ENCODE measurements around the gene SLC4A7. TPM values are rescaled to one million over a fixed set of nuclear protein-coding genes. Genes with fewer than 3 reads are reported as not detected.

Gene SLC4A7
- total and polyA plus RNA-seq, 10 of the 15 experiments (the other 5 are each of a cell fraction or from before 2014, with no cell fraction given), result 4.4 to 41.4 (median 18.3) TPM

DNA sequence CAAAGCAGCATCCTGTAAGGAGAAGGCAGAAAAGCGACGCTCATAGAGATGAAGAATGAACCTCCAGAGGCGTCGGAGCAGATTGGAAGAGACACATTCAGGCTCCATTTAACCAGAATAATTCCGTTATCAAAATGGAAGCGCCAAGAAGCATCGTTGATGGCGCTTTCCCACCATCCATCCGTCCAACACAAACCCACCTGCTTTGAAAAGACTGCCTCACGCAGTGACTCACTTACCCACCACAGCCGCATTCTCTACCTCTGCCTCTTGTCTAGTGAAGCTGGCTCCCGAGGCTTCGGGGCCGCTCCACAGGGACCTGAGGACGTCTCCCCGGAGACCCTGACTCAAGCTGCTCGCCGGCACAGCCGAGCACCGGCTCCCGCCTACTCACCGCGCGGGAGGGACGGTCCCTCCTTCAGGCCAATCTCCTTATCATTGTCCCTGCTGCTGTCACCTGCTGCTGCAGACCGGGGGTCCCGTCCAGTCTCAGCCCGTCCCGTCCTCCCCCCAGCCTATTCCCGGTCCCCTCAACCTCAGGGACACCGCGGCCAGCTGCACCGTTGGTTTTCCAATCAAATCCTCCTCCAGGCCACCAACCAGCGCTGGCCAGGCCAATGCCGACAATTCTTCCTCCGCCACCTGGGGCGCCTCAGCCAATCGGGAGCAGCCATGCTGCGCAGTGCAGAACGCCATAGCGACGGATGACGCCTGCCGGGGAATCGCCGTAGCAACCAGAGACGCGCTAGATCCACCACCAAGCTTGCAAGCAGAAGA, 115.2 kb downstream of the SLC4A7 start, which contains the start of gene NEK10 (continued):
- TF ChIP-seq TCF7 (IDR thresholded peaks at IDR 0.05; ENCODE audit: borderline replicate concordance) (no peak), EZH2 (IDR thresholded peaks at IDR 0.05; ENCODE audit: borderline replicate concordance, control insufficient read depth, low read depth, low read length) (no peak), IKZF1 (conservative IDR thresholded peaks at IDR 0.05) (peak; percentile 53; the same call in 1 of the 2 replicates), ELK1 (IDR thresholded peaks at IDR 0.05; ENCODE audit: low read depth, low read length) (peak; percentile 57; the same call in 1 of the 2 replicates), MXI1 (IDR thresholded peaks at IDR 0.05; ENCODE audit: low read depth, low read length) (peak; percentile 99), SP1 (IDR thresholded peaks at IDR 0.05; ENCODE audit: low read depth, low read length) (peak; percentile 98), PAX5 (IDR thresholded peaks at IDR 0.05; ENCODE audit: borderline replicate concordance, low read depth, low read length) (no peak), MEF2B (IDR thresholded peaks at IDR 0.05; ENCODE audit: partially characterized antibody, poor library complexity, severe bottlenecking) (peak; percentile 74), SIX5 (IDR thresholded peaks at IDR 0.05; ENCODE audit: low read depth, low read length, severe bottlenecking) (peak; percentile 58), FOXM1 (IDR thresholded peaks at IDR 0.05; ENCODE audit: low read depth, low read length) (peak; percentile 88), POLR2AphosphoS2 (IDR thresholded peaks at IDR 0.05; ENCODE audit: low read depth, low read length) (no peak), MYB (IDR thresholded peaks at IDR 0.05; ENCODE audit: borderline replicate concordance, low read depth, low read length) (no peak), NBN (IDR thresholded peaks at IDR 0.05) (peak; percentile 27; the same call in 1 of the 2 replicates), RB1 (IDR thresholded peaks at IDR 0.05; ENCODE audit: borderline replicate concordance) (peak; percentile 58; the same call in 1 of the 2 replicates), JUND (IDR thresholded peaks at IDR 0.05; ENCODE audit: low read depth, low read length) (no peak), YY1 (IDR thresholded peaks at IDR 0.05; ENCODE audit: low read depth, low read length) (peak; percentile 71), HDAC2 (IDR thresholded peaks at IDR 0.05) (no peak), GATAD2B (conservative IDR thresholded peaks at IDR 0.05; ENCODE audit: low read depth) (no peak), POLR2AphosphoS5 (IDR thresholded peaks at IDR 0.05; ENCODE audit: low read length) (no peak), STAT3 (IDR thresholded peaks at IDR 0.05; ENCODE audit: low read depth, low read length) (peak; percentile 87; the same call in 1 of the 2 replicates), TCF3 (IDR thresholded peaks at IDR 0.05; ENCODE audit: borderline replicate concordance, insufficient read depth, low read depth, low read length) (no peak)
- TF ChIP-seq, protein P1, sequence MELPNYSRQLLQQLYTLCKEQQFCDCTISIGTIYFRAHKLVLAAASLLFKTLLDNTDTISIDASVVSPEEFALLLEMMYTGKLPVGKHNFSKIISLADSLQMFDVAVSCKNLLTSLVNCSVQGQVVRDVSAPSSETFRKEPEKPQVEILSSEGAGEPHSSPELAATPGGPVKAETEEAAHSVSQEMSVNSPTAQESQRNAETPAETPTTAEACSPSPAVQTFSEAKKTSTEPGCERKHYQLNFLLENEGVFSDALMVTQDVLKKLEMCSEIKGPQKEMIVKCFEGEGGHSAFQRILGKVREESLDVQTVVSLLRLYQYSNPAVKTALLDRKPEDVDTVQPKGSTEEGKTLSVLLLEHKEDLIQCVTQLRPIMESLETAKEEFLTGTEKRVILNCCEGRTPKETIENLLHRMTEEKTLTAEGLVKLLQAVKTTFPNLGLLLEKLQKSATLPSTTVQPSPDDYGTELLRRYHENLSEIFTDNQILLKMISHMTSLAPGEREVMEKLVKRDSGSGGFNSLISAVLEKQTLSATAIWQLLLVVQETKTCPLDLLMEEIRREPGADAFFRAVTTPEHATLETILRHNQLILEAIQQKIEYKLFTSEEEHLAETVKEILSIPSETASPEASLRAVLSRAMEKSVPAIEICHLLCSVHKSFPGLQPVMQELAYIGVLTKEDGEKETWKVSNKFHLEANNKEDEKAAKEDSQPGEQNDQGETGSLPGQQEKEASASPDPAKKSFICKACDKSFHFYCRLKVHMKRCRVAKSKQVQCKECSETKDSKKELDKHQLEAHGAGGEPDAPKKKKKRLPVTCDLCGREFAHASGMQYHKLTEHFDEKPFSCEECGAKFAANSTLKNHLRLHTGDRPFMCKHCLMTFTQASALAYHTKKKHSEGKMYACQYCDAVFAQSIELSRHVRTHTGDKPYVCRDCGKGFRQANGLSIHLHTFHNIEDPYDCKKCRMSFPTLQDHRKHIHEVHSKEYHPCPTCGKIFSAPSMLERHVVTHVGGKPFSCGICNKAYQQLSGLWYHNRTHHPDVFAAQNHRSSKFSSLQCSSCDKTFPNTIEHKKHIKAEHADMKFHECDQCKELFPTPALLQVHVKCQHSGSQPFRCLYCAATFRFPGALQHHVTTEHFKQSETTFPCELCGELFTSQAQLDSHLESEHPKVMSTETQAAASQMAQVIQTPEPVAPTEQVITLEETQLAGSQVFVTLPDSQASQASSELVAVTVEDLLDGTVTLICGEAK (IDR thresholded peaks at IDR 0.05; ENCODE audit: borderline replicate concordance), result peak; percentile 83
- TF ChIP-seq, protein P2, sequence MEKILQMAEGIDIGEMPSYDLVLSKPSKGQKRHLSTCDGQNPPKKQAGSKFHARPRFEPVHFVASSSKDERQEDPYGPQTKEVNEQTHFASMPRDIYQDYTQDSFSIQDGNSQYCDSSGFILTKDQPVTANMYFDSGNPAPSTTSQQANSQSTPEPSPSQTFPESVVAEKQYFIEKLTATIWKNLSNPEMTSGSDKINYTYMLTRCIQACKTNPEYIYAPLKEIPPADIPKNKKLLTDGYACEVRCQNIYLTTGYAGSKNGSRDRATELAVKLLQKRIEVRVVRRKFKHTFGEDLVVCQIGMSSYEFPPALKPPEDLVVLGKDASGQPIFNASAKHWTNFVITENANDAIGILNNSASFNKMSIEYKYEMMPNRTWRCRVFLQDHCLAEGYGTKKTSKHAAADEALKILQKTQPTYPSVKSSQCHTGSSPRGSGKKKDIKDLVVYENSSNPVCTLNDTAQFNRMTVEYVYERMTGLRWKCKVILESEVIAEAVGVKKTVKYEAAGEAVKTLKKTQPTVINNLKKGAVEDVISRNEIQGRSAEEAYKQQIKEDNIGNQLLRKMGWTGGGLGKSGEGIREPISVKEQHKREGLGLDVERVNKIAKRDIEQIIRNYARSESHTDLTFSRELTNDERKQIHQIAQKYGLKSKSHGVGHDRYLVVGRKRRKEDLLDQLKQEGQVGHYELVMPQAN (conservative IDR thresholded peaks at IDR 0.05), result peak; percentile 98

All from GM12878 (cell line).